K562 (cell line): Measurements from ENCODE around the gene TMEM79. TPM values are rescaled to one million over a fixed set of nuclear protein-coding genes. Genes with fewer than 3 reads are reported as not detected.
A peak's percentile ranks its signal among the peaks of the same experiment; 100 is the strongest.

Experiments used
- BCL6 ChIP-seq: fragments of 250-450 bp; sonication (Bioruptor Pico); IDR thresholded peaks from 2 replicates; pipeline ENCODE4 v1.4.0; 2020
- DIDO1 ChIP-seq: fragments of 450-650 bp; IDR thresholded peaks from 2 replicates; pipeline ENCODE4 v1.6.1; 2016; ENCODE audit warnings: low read depth, missing biosample characterization, missing genetic modification characterization
- ELF4 ChIP-seq: fragments of 450-650 bp; formaldehyde crosslinking; IDR thresholded peaks from 2 replicates; pipeline ENCODE4 v1.4.0; 2022; ENCODE audit warnings: missing genetic modification characterization
- HDAC3 ChIP-seq: fragments of 450-650 bp; IDR thresholded peaks from 2 replicates; pipeline ENCODE4 v1.6.1; 2018; ENCODE audit warnings: borderline replicate concordance, mild to moderate bottlenecking, moderate library complexity; ENCODE audit not compliant: partially characterized antibody
- MAZ ChIP-seq, 2 experiments: fragments of 450-650 bp in 1 of 2; sonication (generic) in 1 of 2; formaldehyde crosslinking; IDR thresholded peaks in 1 of 2; conservative IDR thresholded peaks in 1 of 2; 2 replicates each; pipeline versions ENCODE4 v1.4.0 to v1.5.0; 2020; ENCODE audit warnings: mild to moderate bottlenecking in 1 of 2, missing genetic modification reagents in 1 of 2
- NFE2 ChIP-seq: IDR thresholded peaks from 2 replicates; pipeline ENCODE4 v1.6.1; 2014; ENCODE audit warnings: antibody characterized with exemption, low read depth
- PTTG1 ChIP-seq: fragments of 450-650 bp; IDR thresholded peaks from 2 replicates; pipeline ENCODE4 v1.6.1; 2016; ENCODE audit warnings: low read depth, mild to moderate bottlenecking, missing genetic modification characterization, missing compliant biosample characterization
- RCOR1 ChIP-seq, 2 experiments: IDR thresholded peaks; 2 replicates each; pipeline ENCODE4 v1.6.1; 2012; ENCODE audit warnings: low read depth in 2 of 2, low read length in 2 of 2, borderline replicate concordance in 1 of 2, improper control_type of control experiment in 1 of 2
- TRIM24 ChIP-seq, 2 experiments: fragments of 450-650 bp; IDR thresholded peaks; 2 replicates each; pipeline ENCODE4 v1.6.1; 2016
- ZNF232 ChIP-seq: sonication (generic); formaldehyde crosslinking; IDR thresholded peaks from 2 replicates; pipeline ENCODE4 v1.8.0; 2022; ENCODE audit warnings: mild to moderate bottlenecking, missing genetic modification reagents
- ZNF431 ChIP-seq: sonication (generic); formaldehyde crosslinking; IDR thresholded peaks from 2 replicates; pipeline ENCODE4 v1.8.0; 2022; ENCODE audit warnings: mild to moderate bottlenecking, missing genetic modification reagents
- polyA plus RNA-seq, 8 experiments: library from polyadenylated mRNA; depleted of rRNA in 4 of 8; stranded (reverse) in 5 of 8; unstranded in 3 of 8; fragments of >200 nt; fragmentation: Nextera tagmentation in 2 of 8; fragmentation: Illumina TruSeq in 1 of 8; extraction: Ambion mirVana in 2 of 8; extraction: Trizol in 1 of 8; gene quantifications; 2 replicates each; pipeline versions ENCODE4 v1.2.1 to v1.2.3, GENCODE V29; 2011 to 2014; ENCODE audit warnings: inconsistent platforms in 1 of 8, missing spikeins in 1 of 8
- total RNA-seq, 7 experiments: library from RNA; depleted of rRNA in 6 of 7; stranded (reverse); fragments of >200 nt in 6 of 7; fragmentation: Illumina TruSeq in 2 of 7; extraction: Trizol in 2 of 7; gene quantifications; 2 replicates each; pipeline versions ENCODE4 v1.2.1 to v1.2.3, GENCODE V29; 2011 to 2021; ENCODE audit warnings: low replicate concordance in 1 of 7
- TF ChIP-seq, protein P1 (sequence below), 2 experiments: fragments of 450-650 bp; formaldehyde crosslinking in 1 of 2; IDR thresholded peaks; 2 replicates each; pipeline versions ENCODE4 v1.4.0 to v1.6.1; 2014 to 2020; ENCODE audit warnings: mild to moderate bottlenecking in 2 of 2, borderline replicate concordance in 1 of 2, low read depth in 1 of 2
- TF ChIP-seq, protein P2 (sequence below): fragments of 200-800 bp; sonication (Bioruptor generic); IDR thresholded peaks from 2 replicates; pipeline ENCODE4 v1.6.1; 2017; ENCODE audit warnings: missing genetic modification characterization, missing compliant biosample characterization
- TF ChIP-seq, protein P3 (sequence below): fragments of 450-650 bp; IDR thresholded peaks from 2 replicates; pipeline ENCODE4 v1.6.1; 2014; ENCODE audit warnings: low read depth, mild to moderate bottlenecking, moderate library complexity, borderline replicate concordance
- TF ChIP-seq, protein P4 (sequence below): fragments of 200-800 bp; sonication (Bioruptor generic); IDR thresholded peaks from 2 replicates; pipeline ENCODE4 v1.6.1; 2017; ENCODE audit warnings: missing genetic modification characterization, missing compliant biosample characterization

TMEM79 gene
- total and polyA plus RNA-seq, 9 of the 15 experiments (the other 6 are each of a cell fraction or from before 2014, with no cell fraction given), result 0.69 to 6.8 (median 4.0) TPM

- TF ChIP-seq, protein P1, sequence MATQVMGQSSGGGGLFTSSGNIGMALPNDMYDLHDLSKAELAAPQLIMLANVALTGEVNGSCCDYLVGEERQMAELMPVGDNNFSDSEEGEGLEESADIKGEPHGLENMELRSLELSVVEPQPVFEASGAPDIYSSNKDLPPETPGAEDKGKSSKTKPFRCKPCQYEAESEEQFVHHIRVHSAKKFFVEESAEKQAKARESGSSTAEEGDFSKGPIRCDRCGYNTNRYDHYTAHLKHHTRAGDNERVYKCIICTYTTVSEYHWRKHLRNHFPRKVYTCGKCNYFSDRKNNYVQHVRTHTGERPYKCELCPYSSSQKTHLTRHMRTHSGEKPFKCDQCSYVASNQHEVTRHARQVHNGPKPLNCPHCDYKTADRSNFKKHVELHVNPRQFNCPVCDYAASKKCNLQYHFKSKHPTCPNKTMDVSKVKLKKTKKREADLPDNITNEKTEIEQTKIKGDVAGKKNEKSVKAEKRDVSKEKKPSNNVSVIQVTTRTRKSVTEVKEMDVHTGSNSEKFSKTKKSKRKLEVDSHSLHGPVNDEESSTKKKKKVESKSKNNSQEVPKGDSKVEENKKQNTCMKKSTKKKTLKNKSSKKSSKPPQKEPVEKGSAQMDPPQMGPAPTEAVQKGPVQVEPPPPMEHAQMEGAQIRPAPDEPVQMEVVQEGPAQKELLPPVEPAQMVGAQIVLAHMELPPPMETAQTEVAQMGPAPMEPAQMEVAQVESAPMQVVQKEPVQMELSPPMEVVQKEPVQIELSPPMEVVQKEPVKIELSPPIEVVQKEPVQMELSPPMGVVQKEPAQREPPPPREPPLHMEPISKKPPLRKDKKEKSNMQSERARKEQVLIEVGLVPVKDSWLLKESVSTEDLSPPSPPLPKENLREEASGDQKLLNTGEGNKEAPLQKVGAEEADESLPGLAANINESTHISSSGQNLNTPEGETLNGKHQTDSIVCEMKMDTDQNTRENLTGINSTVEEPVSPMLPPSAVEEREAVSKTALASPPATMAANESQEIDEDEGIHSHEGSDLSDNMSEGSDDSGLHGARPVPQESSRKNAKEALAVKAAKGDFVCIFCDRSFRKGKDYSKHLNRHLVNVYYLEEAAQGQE (IDR thresholded peaks at IDR 0.05; ENCODE audit: borderline replicate concordance), result no peak
- TF ChIP-seq, protein P1 (CRISPR knock-in tag; IDR thresholded peaks at IDR 0.05; ENCODE audit: low read depth), result no peak
- TF ChIP-seq, protein P2, sequence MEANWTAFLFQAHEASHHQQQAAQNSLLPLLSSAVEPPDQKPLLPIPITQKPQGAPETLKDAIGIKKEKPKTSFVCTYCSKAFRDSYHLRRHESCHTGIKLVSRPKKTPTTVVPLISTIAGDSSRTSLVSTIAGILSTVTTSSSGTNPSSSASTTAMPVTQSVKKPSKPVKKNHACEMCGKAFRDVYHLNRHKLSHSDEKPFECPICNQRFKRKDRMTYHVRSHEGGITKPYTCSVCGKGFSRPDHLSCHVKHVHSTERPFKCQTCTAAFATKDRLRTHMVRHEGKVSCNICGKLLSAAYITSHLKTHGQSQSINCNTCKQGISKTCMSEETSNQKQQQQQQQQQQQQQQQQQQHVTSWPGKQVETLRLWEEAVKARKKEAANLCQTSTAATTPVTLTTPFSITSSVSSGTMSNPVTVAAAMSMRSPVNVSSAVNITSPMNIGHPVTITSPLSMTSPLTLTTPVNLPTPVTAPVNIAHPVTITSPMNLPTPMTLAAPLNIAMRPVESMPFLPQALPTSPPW (CRISPR knock-in tag), result peak; percentile 63; the same call in 1 of the 2 replicates
- TF ChIP-seq TRIM24 (IDR thresholded peaks at IDR 0.05) (no peak), RCOR1 (IDR thresholded peaks at IDR 0.05; ENCODE audit: borderline replicate concordance in 1 of 2, low read depth in 2 of 2, low read length in 2 of 2) (peak in 1 of 2 experiments; percentile 52; a peak in 1 of 4 replicates), PTTG1 (tag) (no peak), NFE2 (peak; percentile 13; the same call in 1 of the 2 replicates), MAZ (CRISPR knock-in tag; conservative IDR thresholded peaks at IDR 0.05 in 1 of 2, IDR thresholded peaks at IDR 0.05 in 1 of 2) (no peak; a peak in 1 of 4 replicates), BCL6 (CRISPR knock-in tag) (no peak), HDAC3 (peak; percentile 32), ZNF232 (CRISPR knock-in tag) (no peak), ELF4 (CRISPR knock-in tag) (no peak), DIDO1 (tag) (no peak), ZNF431 (CRISPR knock-in tag) (no peak)
- TF ChIP-seq, protein P3, sequence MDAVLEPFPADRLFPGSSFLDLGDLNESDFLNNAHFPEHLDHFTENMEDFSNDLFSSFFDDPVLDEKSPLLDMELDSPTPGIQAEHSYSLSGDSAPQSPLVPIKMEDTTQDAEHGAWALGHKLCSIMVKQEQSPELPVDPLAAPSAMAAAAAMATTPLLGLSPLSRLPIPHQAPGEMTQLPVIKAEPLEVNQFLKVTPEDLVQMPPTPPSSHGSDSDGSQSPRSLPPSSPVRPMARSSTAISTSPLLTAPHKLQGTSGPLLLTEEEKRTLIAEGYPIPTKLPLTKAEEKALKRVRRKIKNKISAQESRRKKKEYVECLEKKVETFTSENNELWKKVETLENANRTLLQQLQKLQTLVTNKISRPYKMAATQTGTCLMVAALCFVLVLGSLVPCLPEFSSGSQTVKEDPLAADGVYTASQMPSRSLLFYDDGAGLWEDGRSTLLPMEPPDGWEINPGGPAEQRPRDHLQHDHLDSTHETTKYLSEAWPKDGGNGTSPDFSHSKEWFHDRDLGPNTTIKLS, result no peak
- TF ChIP-seq, protein P4, sequence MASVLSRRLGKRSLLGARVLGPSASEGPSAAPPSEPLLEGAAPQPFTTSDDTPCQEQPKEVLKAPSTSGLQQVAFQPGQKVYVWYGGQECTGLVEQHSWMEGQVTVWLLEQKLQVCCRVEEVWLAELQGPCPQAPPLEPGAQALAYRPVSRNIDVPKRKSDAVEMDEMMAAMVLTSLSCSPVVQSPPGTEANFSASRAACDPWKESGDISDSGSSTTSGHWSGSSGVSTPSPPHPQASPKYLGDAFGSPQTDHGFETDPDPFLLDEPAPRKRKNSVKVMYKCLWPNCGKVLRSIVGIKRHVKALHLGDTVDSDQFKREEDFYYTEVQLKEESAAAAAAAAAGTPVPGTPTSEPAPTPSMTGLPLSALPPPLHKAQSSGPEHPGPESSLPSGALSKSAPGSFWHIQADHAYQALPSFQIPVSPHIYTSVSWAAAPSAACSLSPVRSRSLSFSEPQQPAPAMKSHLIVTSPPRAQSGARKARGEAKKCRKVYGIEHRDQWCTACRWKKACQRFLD (CRISPR knock-in tag), result no peak
Observed at GRCh38 chr1:156281281-156281680, 2.8 kb upstream of the TMEM79 start (continued).
